Fibroblast of lung (primary cell): ENCODE data around the gene PFKFB2.

Source experiments
- CTCF ChIP-seq, 2 donors: IDR thresholded peaks in 1 of 2; conservative IDR thresholded peaks in 1 of 2; 1 replicate in 1 of 2; 2 replicates in 1 of 2; pipeline ENCODE4 v1.5.1; 2011 to 2012; ENCODE audit warnings: low read length in 2 of 2, control low read depth in 1 of 2, inconsistent platforms in 1 of 2, low read depth in 1 of 2, mild to moderate bottlenecking in 1 of 2
- EZH2 ChIP-seq: IDR thresholded peaks from 2 replicates; pipeline ENCODE4 v1.5.1; 2012; ENCODE audit warnings: low read length, control low read depth, mild to moderate bottlenecking; ENCODE audit errors: missing control alignments

GRCh38 chr1:207018707-207019106, 34.4 kb upstream of the PFKFB2 start:
- TF ChIP-seq CTCF (conservative IDR thresholded peaks at IDR 0.05 in 1 of 2, IDR thresholded peaks at IDR 0.05 in 1 of 2; ENCODE audit: low read depth in 1 of 2, low read length in 2 of 2): no peak
- no peak for TF ChIP-seq EZH2
